HepG2 (cell line): ENCODE results near the gene EED. TPM values are rescaled to one million over a fixed set of nuclear protein-coding genes. Genes with fewer than 3 reads are reported as not detected.
A peak's percentile ranks its signal among the peaks of the same experiment; 100 is the strongest.

Source experiments
- ATF3 ChIP-seq: sonication (generic); formaldehyde crosslinking; IDR thresholded peaks from 2 replicates; pipeline ENCODE4 v1.4.0; 2020; ENCODE audit warnings: missing genetic modification reagents
- CEBPG ChIP-seq: IDR thresholded peaks from 2 replicates; pipeline ENCODE4 v1.6.1; 2016
- CHCHD3 ChIP-seq: sonication (generic); formaldehyde crosslinking; IDR thresholded peaks from 2 replicates; pipeline ENCODE4 v1.8.0; 2022; ENCODE audit warnings: mild to moderate bottlenecking, missing genetic modification reagents, moderate library complexity
- EED ChIP-seq: sonication (generic); formaldehyde crosslinking; IDR thresholded peaks from 2 replicates; pipeline ENCODE4 v1.5.0; 2020; ENCODE audit warnings: mild to moderate bottlenecking, missing genetic modification reagents
- HCFC1 ChIP-seq: fragments of 150-350 bp; IDR thresholded peaks from 2 replicates; pipeline ENCODE4 v1.6.1; 2014; ENCODE audit warnings: low read depth, low read length
- HDAC1 ChIP-seq: sonication (generic); formaldehyde crosslinking; IDR thresholded peaks from 2 replicates; pipeline ENCODE4 v1.5.1; 2020; ENCODE audit warnings: mild to moderate bottlenecking, missing genetic modification reagents
- HNF4G ChIP-seq, 2 experiments: sonication (generic) in 1 of 2; formaldehyde crosslinking in 1 of 2; IDR thresholded peaks; 2 replicates each; pipeline versions ENCODE4 v1.4.0 to v1.6.1; 2011 to 2020; ENCODE audit warnings: borderline replicate concordance in 2 of 2, low read depth in 2 of 2, mild to moderate bottlenecking in 2 of 2, low read length in 1 of 2, missing genetic modification reagents in 1 of 2, moderate library complexity in 1 of 2
- HOXD1 ChIP-seq: sonication (generic); formaldehyde crosslinking; IDR thresholded peaks from 2 replicates; pipeline ENCODE4 v1.5.0; 2020; ENCODE audit warnings: missing genetic modification reagents
- IRF1 ChIP-seq: sonication (generic); formaldehyde crosslinking; IDR thresholded peaks from 2 replicates; pipeline ENCODE4 v1.4.0; 2020; ENCODE audit warnings: low read depth, mild to moderate bottlenecking, missing genetic modification reagents
- JDP2 ChIP-seq: sonication (generic); formaldehyde crosslinking; IDR thresholded peaks from 2 replicates; pipeline ENCODE4 v1.8.1; 2022; ENCODE audit warnings: missing genetic modification reagents, borderline replicate concordance
- MXD4 ChIP-seq: IDR thresholded peaks from 2 replicates; pipeline ENCODE4 v1.6.1; 2016; ENCODE audit warnings: mild to moderate bottlenecking, missing biosample characterization, missing genetic modification reagents
- NR1H2 ChIP-seq: sonication (generic); formaldehyde crosslinking; IDR thresholded peaks from 2 replicates; pipeline ENCODE4 v1.8.1; 2022; ENCODE audit warnings: low read depth, missing genetic modification reagents, borderline replicate concordance
- RARG ChIP-seq: sonication (generic); formaldehyde crosslinking; IDR thresholded peaks from 2 replicates; pipeline ENCODE4 v1.4.0; 2020; ENCODE audit warnings: low read depth, mild to moderate bottlenecking, missing genetic modification reagents
- RXRA ChIP-seq: sonication (generic); formaldehyde crosslinking; IDR thresholded peaks from 2 replicates; pipeline ENCODE4 v1.5.1; 2020; ENCODE audit warnings: missing genetic modification reagents
- TARDBP ChIP-seq: sonication (generic); formaldehyde crosslinking; IDR thresholded peaks from 2 replicates; pipeline ENCODE4 v1.8.0; 2022; ENCODE audit warnings: mild to moderate bottlenecking, missing genetic modification reagents
- TBX3 ChIP-seq: fragments of 450-650 bp; IDR thresholded peaks from 2 replicates; pipeline ENCODE4 v1.6.1; 2017; ENCODE audit warnings: antibody characterized with exemption, mild to moderate bottlenecking, inconsistent platforms, borderline replicate concordance
- TFAP4 ChIP-seq: sonication (generic); IDR thresholded peaks from 2 replicates; pipeline ENCODE4 v1.6.1; 2016; ENCODE audit warnings: low read depth, borderline replicate concordance
- ZBTB39 ChIP-seq: sonication (generic); formaldehyde crosslinking; IDR thresholded peaks from 2 replicates; pipeline ENCODE4 v1.5.0; 2020; ENCODE audit warnings: missing genetic modification reagents
- ZKSCAN5 ChIP-seq: sonication (generic); formaldehyde crosslinking; IDR thresholded peaks from 2 replicates; pipeline ENCODE4 v1.5.1; 2020; ENCODE audit warnings: mild to moderate bottlenecking, missing genetic modification reagents
- ZMYM4 ChIP-seq: sonication (generic); formaldehyde crosslinking; IDR thresholded peaks from 2 replicates; pipeline ENCODE4 v1.8.1; 2023; ENCODE audit warnings: mild to moderate bottlenecking, missing genetic modification reagents
- ZNF296 ChIP-seq: sonication (generic); formaldehyde crosslinking; conservative IDR thresholded peaks from 2 replicates; pipeline ENCODE4 v1.5.0; 2020; ENCODE audit warnings: mild to moderate bottlenecking, missing genetic modification reagents
- ZNF672 ChIP-seq: sonication (generic); formaldehyde crosslinking; IDR thresholded peaks from 2 replicates; pipeline ENCODE4 v1.8.1; 2022; ENCODE audit warnings: missing genetic modification reagents
- ZNF674 ChIP-seq: sonication (generic); formaldehyde crosslinking; IDR thresholded peaks from 2 replicates; pipeline ENCODE4 v1.5.0; 2020; ENCODE audit warnings: low read depth, mild to moderate bottlenecking, missing genetic modification reagents
- ZNF781 ChIP-seq: sonication (generic); formaldehyde crosslinking; IDR thresholded peaks from 2 replicates; pipeline ENCODE4 v1.5.1; 2020; ENCODE audit warnings: borderline replicate concordance, mild to moderate bottlenecking, missing genetic modification reagents; ENCODE audit errors: not compliant biosample characterization
- ZSCAN21 ChIP-seq: sonication (generic); formaldehyde crosslinking; IDR thresholded peaks from 2 replicates; pipeline ENCODE4 v1.8.0; 2022; ENCODE audit warnings: mild to moderate bottlenecking, missing genetic modification reagents, moderate library complexity, borderline replicate concordance
- ZSCAN30 ChIP-seq: sonication (generic); formaldehyde crosslinking; IDR thresholded peaks from 2 replicates; pipeline ENCODE4 v1.5.0; 2020; ENCODE audit warnings: mild to moderate bottlenecking, missing genetic modification reagents
- polyA plus RNA-seq, 8 experiments: library from polyadenylated mRNA; depleted of rRNA in 3 of 8; stranded (reverse) in 7 of 8; unstranded in 1 of 8; fragments of >200 nt; fragmentation: Illumina TruSeq in 4 of 8; extraction: Trizol in 4 of 8; gene quantifications; 2 replicates each; pipeline versions ENCODE4 v1.2.1 to v1.2.3, GENCODE V29; 2011 to 2016; ENCODE audit warnings: low read depth in 4 of 8, missing spikeins in 1 of 8, mixed read lengths in 1 of 8; ENCODE audit not compliant: insufficient read depth in 1 of 8
- total RNA-seq, 5 experiments: library from RNA; depleted of rRNA; stranded (reverse); fragments of >200 nt; fragmentation: Illumina TruSeq; extraction: Trizol; gene quantifications; 2 replicates each; pipeline ENCODE4 v1.2.3, GENCODE V29; 2016; ENCODE audit warnings: low read depth in 1 of 5

The EED gene
- total and polyA plus RNA-seq, 2 of the 13 experiments (the other 11 are each of a cell fraction or from before 2014, with no cell fraction given): 11.0 to 28.4 TPM

GRCh38 chr11:86205421-86206336 is 38.9 kb upstream of the EED start (continued):
- TF ChIP-seq HNF4G (IDR thresholded peaks at IDR 0.05; ENCODE audit: borderline replicate concordance, low read depth, low read length) (no peak), HNF4G (CRISPR knock-in tag; IDR thresholded peaks at IDR 0.05; ENCODE audit: borderline replicate concordance, low read depth) (no peak), ZNF296 (no peak), ZSCAN30 (no peak), HDAC1 (CRISPR knock-in tag) (no peak), EED (CRISPR knock-in tag) (no peak), HOXD1 (CRISPR knock-in tag) (no peak), ZNF674 (no peak), JDP2 (CRISPR knock-in tag) (no peak), NR1H2 (no peak), ZNF672 (no peak), ZSCAN21 (CRISPR knock-in tag) (no peak), TFAP4 (peak; percentile 62), ZKSCAN5 (CRISPR knock-in tag) (no peak), HCFC1 (no peak), CEBPG (CRISPR knock-in tag) (peak; percentile 89), MXD4 (CRISPR knock-in tag) (no peak), ZBTB39 (CRISPR knock-in tag) (no peak), CHCHD3 (CRISPR knock-in tag) (no peak), RARG (CRISPR knock-in tag) (no peak), TARDBP (CRISPR knock-in tag) (no peak), IRF1 (no peak), TBX3 (peak; percentile 36; the same call in 1 of the 2 replicates), ATF3 (CRISPR knock-in tag) (no peak), ZMYM4 (0 out of 2 replicates have a peak, but pooled peaks have one; percentile 20), RXRA (CRISPR knock-in tag) (no peak), ZNF781 (no peak)
